ENCODE measurements around the gene AGBL1.

The AGBL1 gene

GRCh38 chr15:86912661-86913060, 833.0 kb downstream of the AGBL1 start:
- TF ChIP-seq, protein P1, sequence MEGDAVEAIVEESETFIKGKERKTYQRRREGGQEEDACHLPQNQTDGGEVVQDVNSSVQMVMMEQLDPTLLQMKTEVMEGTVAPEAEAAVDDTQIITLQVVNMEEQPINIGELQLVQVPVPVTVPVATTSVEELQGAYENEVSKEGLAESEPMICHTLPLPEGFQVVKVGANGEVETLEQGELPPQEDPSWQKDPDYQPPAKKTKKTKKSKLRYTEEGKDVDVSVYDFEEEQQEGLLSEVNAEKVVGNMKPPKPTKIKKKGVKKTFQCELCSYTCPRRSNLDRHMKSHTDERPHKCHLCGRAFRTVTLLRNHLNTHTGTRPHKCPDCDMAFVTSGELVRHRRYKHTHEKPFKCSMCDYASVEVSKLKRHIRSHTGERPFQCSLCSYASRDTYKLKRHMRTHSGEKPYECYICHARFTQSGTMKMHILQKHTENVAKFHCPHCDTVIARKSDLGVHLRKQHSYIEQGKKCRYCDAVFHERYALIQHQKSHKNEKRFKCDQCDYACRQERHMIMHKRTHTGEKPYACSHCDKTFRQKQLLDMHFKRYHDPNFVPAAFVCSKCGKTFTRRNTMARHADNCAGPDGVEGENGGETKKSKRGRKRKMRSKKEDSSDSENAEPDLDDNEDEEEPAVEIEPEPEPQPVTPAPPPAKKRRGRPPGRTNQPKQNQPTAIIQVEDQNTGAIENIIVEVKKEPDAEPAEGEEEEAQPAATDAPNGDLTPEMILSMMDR (IDR thresholded peaks at IDR 0.05; ENCODE audit: control insufficient read depth, extremely low read depth, insufficient read depth), result no peak
- H3K4me3 ChIP-seq (ENCODE audit: low read depth, low read length), result no peak overlapping the region
- DNase-seq (ENCODE audit: low read depth), result no peak

- no peak overlapping the region for H3K4me3 ChIP-seq (ENCODE audit: low read depth, low read length)
- DNase-seq (ENCODE audit: low read depth), result peak; percentile 61
- TF ChIP-seq, protein P1 (IDR thresholded peaks at IDR 0.05; ENCODE audit: control insufficient read depth, extremely low read depth, insufficient read depth), result peak; percentile 65
Observed at GRCh38 chr15:86915811-86916331, 836.2 kb downstream of the AGBL1 start.

DNA sequence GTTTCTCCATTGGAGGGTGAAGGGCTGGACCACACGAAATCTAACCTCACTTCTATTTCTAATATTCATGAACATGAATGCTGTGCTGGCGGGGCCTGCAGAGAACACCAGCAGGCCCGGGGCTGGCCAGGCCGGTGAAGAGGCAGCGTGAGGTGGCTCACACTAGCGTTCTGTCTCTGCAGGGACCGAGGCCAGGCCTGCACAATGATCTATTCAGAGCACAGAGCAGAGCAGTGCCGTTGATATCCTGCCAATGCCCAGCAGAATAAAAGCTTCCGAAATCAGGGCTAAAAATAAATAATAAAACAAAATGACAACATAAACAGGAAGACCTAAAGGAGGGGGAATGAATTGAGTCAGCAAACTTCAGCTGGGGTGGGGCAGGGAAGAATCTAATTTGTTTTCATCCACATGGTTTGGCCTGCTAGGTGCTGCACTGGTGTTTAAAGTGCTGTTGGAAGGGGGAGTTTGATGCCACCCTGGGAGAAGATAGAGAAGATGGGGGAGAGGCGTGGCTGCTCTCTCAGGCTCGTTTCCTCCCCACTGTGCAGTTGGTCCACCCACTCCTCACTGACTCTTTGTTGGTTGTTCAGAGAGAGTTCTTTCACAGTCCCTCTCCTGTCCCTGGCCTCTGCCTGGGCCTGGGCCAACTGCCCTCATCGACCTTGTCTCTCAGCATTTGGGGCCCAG, 837.1 kb downstream of the AGBL1 start:
- no peak for DNase-seq (ENCODE audit: low read depth)
- no peak overlapping the region for H3K4me3 ChIP-seq (ENCODE audit: low read depth, low read length)
- TF ChIP-seq, protein P1 (IDR thresholded peaks at IDR 0.05; ENCODE audit: control insufficient read depth, extremely low read depth, insufficient read depth), result no peak

DNA sequence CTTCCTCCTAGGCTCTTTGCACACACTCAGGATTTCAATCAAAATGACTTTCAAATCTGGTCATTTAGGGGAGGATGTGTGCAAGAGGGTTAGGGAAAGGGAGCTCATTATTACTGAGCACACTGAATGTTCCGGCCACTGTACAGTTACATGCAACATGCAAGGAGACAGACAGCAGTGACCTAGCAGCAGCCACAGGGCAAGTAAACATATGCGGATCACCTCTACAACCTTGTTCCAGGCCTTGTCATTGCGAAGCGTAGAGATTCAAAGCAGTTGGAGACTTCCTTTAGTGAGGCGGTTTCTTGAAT, 837.6 kb downstream of the AGBL1 start:
- no peak overlapping the region for H3K4me3 ChIP-seq (ENCODE audit: low read depth, low read length)
- TF ChIP-seq, protein P1 (IDR thresholded peaks at IDR 0.05; ENCODE audit: control insufficient read depth, extremely low read depth, insufficient read depth), result no peak
- DNase-seq (ENCODE audit: low read depth), result no peak

GRCh38 chr15:86919581-86919980, 839.9 kb downstream of the AGBL1 start:
- TF ChIP-seq, protein P1 (IDR thresholded peaks at IDR 0.05; ENCODE audit: control insufficient read depth, extremely low read depth, insufficient read depth), result no peak
- no peak for DNase-seq (ENCODE audit: low read depth)
- H3K4me3 ChIP-seq (ENCODE audit: low read depth, low read length), result no peak overlapping the region

GRCh38 chr15:86929461-86929860, 849.8 kb downstream of the AGBL1 start:
- no peak for DNase-seq (ENCODE audit: low read depth)
- no peak overlapping the region for H3K4me3 ChIP-seq (ENCODE audit: low read depth, low read length)
- TF ChIP-seq, protein P1 (IDR thresholded peaks at IDR 0.05; ENCODE audit: control insufficient read depth, extremely low read depth, insufficient read depth), result no peak

GRCh38 chr15:86932456-86932855, 852.8 kb downstream of the AGBL1 start:
- DNase-seq (ENCODE audit: low read depth), result no peak
- TF ChIP-seq, protein P1 (IDR thresholded peaks at IDR 0.05; ENCODE audit: control insufficient read depth, extremely low read depth, insufficient read depth), result no peak
- H3K4me3 ChIP-seq (ENCODE audit: low read depth, low read length), result no peak overlapping the region

Data from LNCaP clone FGC (cell line).